Measurements from ENCODE around the gene DNM2. TPM values are rescaled to one million over a fixed set of nuclear protein-coding genes. Genes with fewer than 3 reads are reported as not detected.

The DNM2 gene
- total and polyA plus RNA-seq, 9 of the 15 experiments (the other 6 are each of a cell fraction or from before 2014, with no cell fraction given): 2.2 to 161 (median 72.6) TPM

DNA sequence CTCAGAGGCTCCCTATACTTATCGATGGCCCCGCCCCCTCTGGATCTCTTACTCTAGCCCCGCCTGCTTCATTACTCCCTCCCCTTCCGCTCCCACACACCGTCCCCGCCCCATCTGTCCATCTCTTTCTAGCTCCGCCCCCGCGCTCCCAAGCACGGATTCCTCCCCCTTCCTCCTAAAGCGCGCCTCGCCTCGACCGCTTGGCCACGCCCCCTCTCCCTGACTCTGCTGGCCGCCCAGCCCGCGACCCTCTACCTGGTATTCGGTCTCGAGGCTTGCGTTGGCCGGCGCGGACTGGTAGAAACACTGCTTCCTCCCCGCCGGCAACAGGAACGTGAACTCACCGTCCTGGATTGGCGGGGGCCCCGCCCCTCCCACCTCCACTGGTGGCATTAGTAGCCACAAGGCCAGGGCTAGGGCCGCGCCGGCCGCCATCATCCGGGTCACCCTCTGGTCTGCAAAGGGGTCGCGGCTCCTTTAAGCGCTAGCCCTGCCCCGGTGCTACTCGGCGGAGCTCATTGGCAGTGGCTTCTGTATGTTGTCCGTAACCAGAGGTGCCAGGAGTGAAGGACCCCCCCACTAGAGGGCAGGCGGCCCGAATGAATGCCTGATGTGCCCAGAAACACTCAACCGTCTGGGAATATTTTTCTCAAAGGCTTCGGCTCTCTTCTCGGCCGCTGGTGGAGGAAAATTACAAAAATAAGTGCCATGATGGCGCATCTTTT is 118.0 kb downstream of the DNM2 start, which contains the start of gene TMED1 (continued):
- TF ChIP-seq, protein P1, sequence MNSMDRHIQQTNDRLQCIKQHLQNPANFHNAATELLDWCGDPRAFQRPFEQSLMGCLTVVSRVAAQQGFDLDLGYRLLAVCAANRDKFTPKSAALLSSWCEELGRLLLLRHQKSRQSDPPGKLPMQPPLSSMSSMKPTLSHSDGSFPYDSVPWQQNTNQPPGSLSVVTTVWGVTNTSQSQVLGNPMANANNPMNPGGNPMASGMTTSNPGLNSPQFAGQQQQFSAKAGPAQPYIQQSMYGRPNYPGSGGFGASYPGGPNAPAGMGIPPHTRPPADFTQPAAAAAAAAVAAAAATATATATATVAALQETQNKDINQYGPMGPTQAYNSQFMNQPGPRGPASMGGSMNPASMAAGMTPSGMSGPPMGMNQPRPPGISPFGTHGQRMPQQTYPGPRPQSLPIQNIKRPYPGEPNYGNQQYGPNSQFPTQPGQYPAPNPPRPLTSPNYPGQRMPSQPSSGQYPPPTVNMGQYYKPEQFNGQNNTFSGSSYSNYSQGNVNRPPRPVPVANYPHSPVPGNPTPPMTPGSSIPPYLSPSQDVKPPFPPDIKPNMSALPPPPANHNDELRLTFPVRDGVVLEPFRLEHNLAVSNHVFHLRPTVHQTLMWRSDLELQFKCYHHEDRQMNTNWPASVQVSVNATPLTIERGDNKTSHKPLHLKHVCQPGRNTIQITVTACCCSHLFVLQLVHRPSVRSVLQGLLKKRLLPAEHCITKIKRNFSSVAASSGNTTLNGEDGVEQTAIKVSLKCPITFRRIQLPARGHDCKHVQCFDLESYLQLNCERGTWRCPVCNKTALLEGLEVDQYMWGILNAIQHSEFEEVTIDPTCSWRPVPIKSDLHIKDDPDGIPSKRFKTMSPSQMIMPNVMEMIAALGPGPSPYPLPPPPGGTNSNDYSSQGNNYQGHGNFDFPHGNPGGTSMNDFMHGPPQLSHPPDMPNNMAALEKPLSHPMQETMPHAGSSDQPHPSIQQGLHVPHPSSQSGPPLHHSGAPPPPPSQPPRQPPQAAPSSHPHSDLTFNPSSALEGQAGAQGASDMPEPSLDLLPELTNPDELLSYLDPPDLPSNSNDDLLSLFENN (IDR thresholded peaks at IDR 0.05; ENCODE audit: low read depth in 2 of 2, low read length in 2 of 2): no peak
- no peak; a peak in 1 of 4 replicates for TF ChIP-seq NONO (IDR thresholded peaks at IDR 0.05; ENCODE audit: low read depth in 2 of 2, low read length in 1 of 2)
- TF ChIP-seq CREM (IDR thresholded peaks at IDR 0.05; ENCODE audit: low read depth): peak; percentile 34
- no peak for TF ChIP-seq TAF15 (IDR thresholded peaks at IDR 0.05; ENCODE audit: low read depth, low read length)
- TF ChIP-seq, protein P2, sequence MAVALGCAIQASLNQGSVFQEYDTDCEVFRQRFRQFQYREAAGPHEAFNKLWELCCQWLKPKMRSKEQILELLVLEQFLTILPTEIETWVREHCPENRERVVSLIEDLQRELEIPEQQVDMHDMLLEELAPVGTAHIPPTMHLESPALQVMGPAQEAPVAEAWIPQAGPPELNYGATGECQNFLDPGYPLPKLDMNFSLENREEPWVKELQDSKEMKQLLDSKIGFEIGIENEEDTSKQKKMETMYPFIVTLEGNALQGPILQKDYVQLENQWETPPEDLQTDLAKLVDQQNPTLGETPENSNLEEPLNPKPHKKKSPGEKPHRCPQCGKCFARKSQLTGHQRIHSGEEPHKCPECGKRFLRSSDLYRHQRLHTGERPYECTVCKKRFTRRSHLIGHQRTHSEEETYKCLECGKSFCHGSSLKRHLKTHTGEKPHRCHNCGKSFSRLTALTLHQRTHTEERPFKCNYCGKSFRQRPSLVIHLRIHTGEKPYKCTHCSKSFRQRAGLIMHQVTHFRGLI (CRISPR knock-in tag; IDR thresholded peaks at IDR 0.05): no peak
- no peak for TF ChIP-seq HSF4 (CRISPR knock-in tag; IDR thresholded peaks at IDR 0.05; ENCODE audit: borderline replicate concordance)
- no peak for TF ChIP-seq KDM1A (IDR thresholded peaks at IDR 0.05)
- TF ChIP-seq, protein P3, sequence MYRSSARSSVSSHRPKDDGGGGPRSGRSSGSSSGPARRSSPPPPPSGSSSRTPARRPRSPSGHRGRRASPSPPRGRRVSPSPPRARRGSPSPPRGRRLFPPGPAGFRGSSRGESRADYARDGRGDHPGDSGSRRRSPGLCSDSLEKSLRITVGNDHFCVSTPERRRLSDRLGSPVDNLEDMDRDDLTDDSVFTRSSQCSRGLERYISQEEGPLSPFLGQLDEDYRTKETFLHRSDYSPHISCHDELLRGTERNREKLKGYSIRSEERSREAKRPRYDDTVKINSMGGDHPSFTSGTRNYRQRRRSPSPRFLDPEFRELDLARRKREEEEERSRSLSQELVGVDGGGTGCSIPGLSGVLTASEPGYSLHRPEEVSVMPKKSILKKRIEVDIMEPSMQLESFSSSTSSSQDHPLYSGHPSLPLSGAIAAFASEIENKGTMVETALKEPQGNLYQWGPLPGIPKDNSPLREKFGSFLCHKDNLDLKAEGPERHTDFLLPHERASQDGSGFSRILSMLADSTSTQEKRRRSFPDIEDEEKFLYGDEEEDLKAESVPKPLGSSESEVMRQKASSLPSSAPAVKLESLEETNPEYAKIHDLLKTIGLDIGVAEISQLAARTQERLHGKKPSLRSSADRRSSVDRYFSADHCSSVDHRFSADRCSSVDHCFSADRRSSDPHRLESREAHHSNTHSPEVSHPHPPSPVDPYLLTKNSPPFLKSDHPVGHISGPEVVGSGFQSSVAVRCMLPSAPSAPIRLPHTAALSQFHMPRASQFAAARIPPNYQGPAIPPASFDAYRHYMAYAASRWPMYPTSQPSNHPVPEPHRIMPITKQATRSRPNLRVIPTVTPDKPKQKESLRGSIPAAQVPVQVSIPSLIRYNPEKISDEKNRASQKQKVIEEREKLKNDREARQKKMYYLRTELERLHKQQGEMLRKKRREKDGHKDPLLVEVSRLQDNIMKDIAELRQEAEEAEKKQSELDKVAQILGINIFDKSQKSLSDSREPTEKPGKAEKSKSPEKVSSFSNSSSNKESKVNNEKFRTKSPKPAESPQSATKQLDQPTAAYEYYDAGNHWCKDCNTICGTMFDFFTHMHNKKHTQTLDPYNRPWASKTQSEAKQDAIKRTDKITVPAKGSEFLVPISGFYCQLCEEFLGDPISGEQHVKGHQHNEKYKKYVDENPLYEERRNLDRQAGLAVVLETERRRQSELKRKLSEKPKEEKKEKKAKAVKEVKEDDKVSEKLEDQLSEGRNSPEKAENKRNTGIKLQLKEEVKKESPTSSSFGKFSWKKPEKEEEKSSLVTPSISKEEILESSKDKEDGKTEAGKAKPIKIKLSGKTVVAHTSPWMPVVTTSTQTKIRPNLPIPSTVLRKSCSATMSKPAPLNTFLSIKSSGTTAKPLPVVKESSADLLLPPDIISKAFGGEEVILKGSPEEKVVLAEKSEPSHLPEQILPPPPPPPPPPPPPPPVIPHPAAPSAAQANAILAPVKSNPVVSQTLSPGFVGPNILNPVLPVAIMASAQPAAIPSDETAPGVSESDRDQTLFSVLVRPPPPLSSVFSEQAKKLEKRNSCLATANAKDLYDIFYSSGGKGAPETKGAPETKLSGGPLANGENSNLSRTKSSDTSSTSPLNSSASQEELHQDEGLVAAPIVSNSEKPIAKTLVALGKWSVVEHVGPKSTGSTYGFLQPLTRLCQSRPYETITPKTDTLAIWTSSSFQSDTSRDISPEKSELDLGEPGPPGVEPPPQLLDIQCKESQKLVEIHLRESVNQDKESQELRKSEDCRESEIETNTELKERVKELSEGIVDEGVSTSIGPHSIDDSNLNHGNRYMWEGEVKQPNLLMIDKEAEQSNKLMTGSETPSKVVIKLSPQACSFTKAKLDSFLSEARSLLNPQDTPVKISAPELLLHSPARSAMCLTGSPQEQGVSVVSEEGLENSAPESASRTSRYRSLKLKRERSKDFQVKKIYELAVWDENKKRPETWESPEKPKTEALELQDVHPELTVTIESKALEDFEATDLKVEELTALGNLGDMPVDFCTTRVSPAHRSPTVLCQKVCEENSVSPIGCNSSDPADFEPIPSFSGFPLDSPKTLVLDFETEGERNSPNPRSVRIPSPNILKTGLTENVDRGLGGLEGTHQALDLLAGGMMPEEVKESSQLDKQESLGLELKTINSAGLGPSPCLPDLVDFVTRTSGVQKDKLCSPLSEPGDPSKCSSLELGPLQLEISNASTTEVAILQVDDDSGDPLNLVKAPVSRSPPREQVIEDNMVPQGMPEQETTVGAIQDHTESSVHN (IDR thresholded peaks at IDR 0.05; ENCODE audit: borderline replicate concordance in 1 of 2, low read depth in 1 of 2): no peak
- TF ChIP-seq RB1 (IDR thresholded peaks at IDR 0.05; ENCODE audit: low read depth): no peak
- no peak for TF ChIP-seq ZNF232 (CRISPR knock-in tag; IDR thresholded peaks at IDR 0.05)
- no peak for TF ChIP-seq YBX1 (IDR thresholded peaks at IDR 0.05)
